Vagina (tissue), 2 donors: Measurements from ENCODE around the gene TNFRSF6B. TPM values are rescaled to one million over a fixed set of nuclear protein-coding genes. Genes with fewer than 3 reads are reported as not detected.

Experiments
- DNase-seq, 2 donors: peaks; one replicate each; pipeline ENCODE4 v3.0.0-alpha.2; 2017; ENCODE audit errors: extremely low spot score in 2 of 2
- H3K27ac ChIP-seq: fragments of 200-600 bp; sonication (generic); one replicate; pipeline ENCODE4 v1.5.1; 2019
- H3K27me3 ChIP-seq: fragments of 200-600 bp; sonication (generic); one replicate; pipeline ENCODE4 v1.5.1; 2019
- H3K36me3 ChIP-seq, 2 donors: fragments of 200-600 bp; sonication (generic); one replicate each; pipeline ENCODE4 v1.5.1; 2017 to 2019
- H3K4me1 ChIP-seq: fragments of 200-600 bp; sonication (generic); one replicate; pipeline ENCODE4 v1.5.1; 2019
- H3K4me3 ChIP-seq, 2 donors: fragments of 200-600 bp; sonication (generic); 1 replicate in 1 of 2; 2 replicates in 1 of 2; pipeline ENCODE4 v1.5.1; 2016 to 2019
- H3K9me3 ChIP-seq: fragments of 200-600 bp; sonication (generic); one replicate; pipeline ENCODE4 v1.5.1; 2019
- CTCF ChIP-seq, 3 experiments: fragments of 450-650 bp in 2 of 3; fragments of 200-600 bp in 1 of 3; sonication (generic) in 1 of 3; IDR thresholded peaks; one replicate each; pipeline ENCODE4 v1.5.1; 2017 to 2019; ENCODE audit warnings: antibody characterized with exemption in 3 of 3, mild to moderate bottlenecking in 2 of 3, moderate library complexity in 2 of 3
- POLR2A ChIP-seq, 2 donors: fragments of 450-650 bp; IDR thresholded peaks; one replicate each; pipeline ENCODE4 v1.6.1; 2017; ENCODE audit warnings: antibody characterized with exemption in 2 of 2, mild to moderate bottlenecking in 2 of 2, moderate library complexity in 2 of 2
- POLR2AphosphoS5 ChIP-seq, 2 donors: sonication (generic); formaldehyde crosslinking; IDR thresholded peaks; one replicate each; pipeline ENCODE4 v1.9.0; 2017; ENCODE audit warnings: antibody characterized with exemption in 2 of 2, mild to moderate bottlenecking in 2 of 2, low read depth in 1 of 2; ENCODE audit not compliant: insufficient read depth in 1 of 2
- intact Hi-C: fragments of 100-400 bp; cut with DNase I; formaldehyde crosslinking; loops from one replicate; pipeline ENCODE4 v1.15.1; 2023
- total RNA-seq: library from RNA; depleted of rRNA; stranded (reverse); fragments of >200 nt; gene quantifications from one replicate; pipeline ENCODE4 v1.2.3, GENCODE V29; 2016

The TNFRSF6B gene
- total RNA-seq, 1 donor from 2014 or later: 16.7 TPM

GRCh38 chr20:63675681-63676368, 20.6 kb upstream of the TNFRSF6B start:
- Histone ChIP-seq H3K27ac (no peak overlapping the region), H3K4me3 (no peak overlapping the region), H3K9me3 (no peaks in the 10 kb centered on the region), H3K27me3 (no peaks in the 10 kb centered on the region), H3K36me3 (peaks cover 0 to 29% of the 10 kb centered on the region in 2 donors), H3K4me1 (no peaks in the 10 kb centered on the region)
- no peak for DNase-seq
- no peak for TF ChIP-seq POLR2A (IDR thresholded peaks at IDR 0.05)
- no peak for TF ChIP-seq POLR2AphosphoS5 (IDR thresholded peaks at IDR 0.05; ENCODE audit: insufficient read depth in 1 of 2, low read depth in 1 of 2)
- no peak for TF ChIP-seq CTCF (IDR thresholded peaks at IDR 0.05)
- intact Hi-C loops: no loop called here

- H3K27ac ChIP-seq: no peak overlapping the region
- intact Hi-C loops: no loop called here
- peaks cover 19% of the 10 kb centered on the region for H3K4me1 ChIP-seq
- no peaks in the 10 kb centered on the region for H3K27me3 ChIP-seq
- H3K9me3 ChIP-seq: no peaks in the 10 kb centered on the region
- H3K4me3 ChIP-seq: no peak overlapping the region
- H3K36me3 ChIP-seq: peaks cover 0 to 29% of the 10 kb centered on the region in 2 donors
- DNase-seq: no peak
- TF ChIP-seq CTCF (IDR thresholded peaks at IDR 0.05) (no peak), POLR2A (IDR thresholded peaks at IDR 0.05) (no peak), POLR2AphosphoS5 (IDR thresholded peaks at IDR 0.05; ENCODE audit: insufficient read depth in 1 of 2, low read depth in 1 of 2) (no peak)
Observed at GRCh38 chr20:63678071-63678470, 18.4 kb upstream of the TNFRSF6B start.

GRCh38 chr20:63678667-63679465, 17.6 kb upstream of the TNFRSF6B start:
- intact Hi-C loops: no loop called here
- H3K4me3 ChIP-seq: no peak overlapping the region
- H3K36me3 ChIP-seq: peaks cover 0 to 26% of the 10 kb centered on the region in 2 donors
- no peak overlapping the region for H3K27ac ChIP-seq
- H3K9me3 ChIP-seq: no peaks in the 10 kb centered on the region
- peaks cover 23% of the 10 kb centered on the region for H3K4me1 ChIP-seq
- DNase-seq: no peak
- TF ChIP-seq POLR2AphosphoS5 (IDR thresholded peaks at IDR 0.05; ENCODE audit: insufficient read depth in 1 of 2, low read depth in 1 of 2): no peak
- TF ChIP-seq CTCF (IDR thresholded peaks at IDR 0.05): no peak
- no peak for TF ChIP-seq POLR2A (IDR thresholded peaks at IDR 0.05)
- H3K27me3 ChIP-seq: no peaks in the 10 kb centered on the region

GRCh38 chr20:63679799-63680305, 16.6 kb upstream of the TNFRSF6B start:
- intact Hi-C loops: no loop called here
- H3K4me3 ChIP-seq: no peak overlapping the region
- no peaks in the 10 kb centered on the region for H3K9me3 ChIP-seq
- peaks cover 23% of the 10 kb centered on the region for H3K4me1 ChIP-seq
- DNase-seq: no peak
- no peaks in the 10 kb centered on the region for H3K27me3 ChIP-seq
- peaks cover 0 to 16% of the 10 kb centered on the region in 2 donors for H3K36me3 ChIP-seq
- no peak overlapping the region for H3K27ac ChIP-seq
- TF ChIP-seq POLR2A (IDR thresholded peaks at IDR 0.05) (no peak), POLR2AphosphoS5 (IDR thresholded peaks at IDR 0.05; ENCODE audit: insufficient read depth in 1 of 2, low read depth in 1 of 2) (no peak), CTCF (IDR thresholded peaks at IDR 0.05) (no peak)
